Tracheal epithelial cell (primary cell): ENCODE data around the gene PIP5K1B. TPM values are rescaled to one million over a fixed set of nuclear protein-coding genes. Genes with fewer than 3 reads are reported as not detected.

Source experiments
- total RNA-seq: library from RNA; depleted of rRNA; stranded (reverse); fragments of >200 nt; gene quantifications from 2 replicates; pipeline ENCODE4 v1.2.1, GENCODE V29; 2014

Gene PIP5K1B
- 2.6 TPM in 1 of 2 replicates, not detected in the other for total RNA-seq

DNA sequence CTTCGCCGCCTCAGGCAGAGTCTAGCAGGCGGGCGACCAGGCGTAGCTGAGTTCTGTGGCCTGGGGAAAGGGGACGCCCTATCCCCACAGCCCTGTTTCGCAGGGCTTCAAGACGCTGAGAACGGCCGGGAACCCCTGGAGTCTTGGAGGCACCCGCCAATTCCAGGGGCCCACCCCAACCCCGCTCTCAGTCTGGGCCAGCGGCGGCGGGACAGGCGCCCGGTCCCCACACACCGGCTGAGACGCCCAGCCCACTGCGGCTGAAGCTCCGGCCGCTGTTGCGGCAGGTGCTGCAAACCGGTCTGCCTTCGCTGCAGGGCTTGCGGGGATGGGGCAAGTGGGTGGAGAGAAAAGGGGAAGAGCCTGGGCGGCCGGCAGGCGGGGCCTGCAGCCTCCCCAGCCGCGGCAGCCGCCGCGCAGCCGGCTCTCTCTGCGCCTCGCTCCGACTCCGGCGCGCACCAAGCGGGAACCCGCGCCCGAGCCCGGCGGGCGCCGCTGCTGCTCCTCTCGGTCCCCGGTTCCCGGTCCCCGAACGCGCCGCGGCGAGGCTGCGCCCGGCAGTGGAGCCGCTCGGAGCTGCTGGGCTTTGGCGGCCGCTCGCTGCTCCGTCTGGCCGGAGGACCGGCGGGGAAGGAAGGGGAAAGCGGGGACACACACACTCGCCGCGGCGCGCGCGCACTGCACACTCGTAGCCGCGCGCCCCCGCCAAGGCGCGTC, at the start of gene PIP5K1B:
TSS of gene PIP5K1B (plus strand) at position 427 of the 717 bp plus-strand sequence. CDS start 117,375 bp downstream, outside the sequence.

GRCh38 chr9:69014013-69014412, 309.0 kb downstream of the PIP5K1B start, which contains the start of gene PRKACG:
TSS of gene PRKACG (minus strand) at chr9:69014113. CDS start at chr9:69014092, 21 bp downstream.

DNA sequence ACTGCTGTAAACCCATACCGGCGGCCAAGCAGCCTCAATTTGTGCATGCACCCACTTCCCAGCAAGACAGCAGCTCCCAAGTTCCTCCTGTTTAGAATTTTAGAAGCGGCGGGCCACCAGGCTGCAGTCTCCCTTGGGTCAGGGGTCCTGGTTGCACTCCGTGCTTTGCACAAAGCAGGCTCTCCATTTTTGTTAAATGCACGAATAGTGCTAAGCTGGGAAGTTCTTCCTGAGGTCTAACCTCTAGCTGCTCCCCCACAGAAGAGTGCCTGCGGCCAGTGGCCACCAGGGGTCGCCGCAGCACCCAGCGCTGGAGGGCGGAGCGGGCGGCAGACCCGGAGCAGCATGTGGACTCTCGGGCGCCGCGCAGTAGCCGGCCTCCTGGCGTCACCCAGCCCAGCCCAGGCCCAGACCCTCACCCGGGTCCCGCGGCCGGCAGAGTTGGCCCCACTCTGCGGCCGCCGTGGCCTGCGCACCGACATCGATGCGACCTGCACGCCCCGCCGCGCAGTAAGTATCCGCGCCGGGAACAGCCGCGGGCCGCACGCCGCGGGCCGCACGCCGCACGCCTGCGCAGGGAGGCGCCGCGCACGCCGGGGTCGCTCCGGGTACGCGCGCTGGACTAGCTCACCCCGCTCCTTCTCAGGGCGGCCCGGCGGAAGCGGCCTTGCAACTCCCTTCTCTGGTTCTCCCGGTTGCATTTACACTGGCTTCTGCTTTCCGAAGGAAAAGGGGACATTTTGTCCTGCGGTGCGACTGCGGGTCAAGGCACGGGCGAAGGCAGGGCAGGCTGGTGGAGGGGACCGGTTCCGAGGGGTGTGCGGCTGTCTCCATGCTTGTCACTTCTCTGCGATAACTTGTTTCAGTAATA, 330.6 kb downstream of the PIP5K1B start, which contains the start of gene FXN:
TSS of gene FXN (plus strand) at position 315 of the 871 bp plus-strand sequence. CDS start at position 346, 31 bp downstream.

Other genes starting within 250 kb of the PIP5K1B start
- gene TMEM252, start 164.4 kb upstream of the PIP5K1B start, total RNA-seq = not detected in 2 replicates